Brain microvascular endothelial cell (primary cell): ENCODE measurements around the gene SMIM44.

Experiments used
- DNase-seq: peaks from one replicate; pipeline ENCODE4 v3.0.0-alpha.2; 2020
- H3K27ac ChIP-seq: fragments of 250-450 bp; sonication (Bioruptor Pico); 2 replicates; pipeline ENCODE4 v1.5.1; 2020; ENCODE audit warnings: mild to moderate bottlenecking, moderate library complexity
- H3K27me3 ChIP-seq: fragments of 250-450 bp; sonication (Bioruptor Pico); replicated peaks from 2 replicates; pipeline ENCODE4 v1.5.1; 2020; ENCODE audit warnings: mild to moderate bottlenecking
- H3K36me3 ChIP-seq: fragments of 250-450 bp; sonication (Bioruptor Pico); replicated peaks from 2 replicates; pipeline ENCODE4 v1.5.1; 2020; ENCODE audit warnings: mild to moderate bottlenecking
- H3K4me3 ChIP-seq: 2 replicates; pipeline ENCODE4 v1.5.1; 2011; ENCODE audit warnings: low read depth, mild to moderate bottlenecking, control low read depth, low read length, moderate library complexity
- CTCF ChIP-seq: IDR thresholded peaks from 2 replicates; pipeline ENCODE4 v1.5.1; 2011; ENCODE audit warnings: low read depth, mild to moderate bottlenecking, moderate library complexity, low read length, control low read depth, inconsistent platforms; ENCODE audit errors: missing control alignments
- in situ Hi-C: cut with HindIII; loops from 2 replicates; pipeline ENCODE4 v1.10.0; 2017; ENCODE audit warnings: low sequenced_read_pairs, low pct_ligation_motif_present

The SMIM44 gene

GRCh38 chr19:3524078-3524842, 41.0 kb upstream of the SMIM44 start:
- TF ChIP-seq CTCF = no peak
- H3K36me3 ChIP-seq = peaks cover 36% of the 10 kb centered on the region
- no peaks in the 10 kb centered on the region for H3K27me3 ChIP-seq
- H3K27ac ChIP-seq = no peak overlapping the region
- no peak overlapping the region for H3K4me3 ChIP-seq
- no peak for DNase-seq
- in situ Hi-C loops = no loop called here

GRCh38 chr19:3523361-3524077, 40.3 kb upstream of the SMIM44 start:
- no peak for DNase-seq
- Histone ChIP-seq H3K27me3 (no peaks in the 10 kb centered on the region), H3K27ac (no peak overlapping the region), H3K4me3 (no peak overlapping the region), H3K36me3 (peaks cover 36% of the 10 kb centered on the region)
- in situ Hi-C loops = no loop called here
- no peak for TF ChIP-seq CTCF

- DNase-seq = no peak
- H3K27ac ChIP-seq = no peak overlapping the region
- no peak for TF ChIP-seq CTCF
- H3K4me3 ChIP-seq = no peak overlapping the region
- in situ Hi-C loops = no loop called here
- H3K36me3 ChIP-seq = peaks cover 29% of the 10 kb centered on the region
- no peaks in the 10 kb centered on the region for H3K27me3 ChIP-seq
Observed at GRCh38 chr19:3522421-3523360, 39.5 kb upstream of the SMIM44 start.

GRCh38 chr19:3521104-3521445, 37.8 kb upstream of the SMIM44 start:
- Histone ChIP-seq H3K27ac (no peak overlapping the region), H3K4me3 (no peak overlapping the region), H3K27me3 (no peaks in the 10 kb centered on the region), H3K36me3 (peaks cover 19% of the 10 kb centered on the region)
- in situ Hi-C loops = no loop called here
- no peak for TF ChIP-seq CTCF
- DNase-seq = no peak

GRCh38 chr19:3520166-3521103, 37.2 kb upstream of the SMIM44 start:
- peak; percentile 5 for TF ChIP-seq CTCF
- no peak overlapping the region for H3K27ac ChIP-seq
- peaks cover 19% of the 10 kb centered on the region for H3K36me3 ChIP-seq
- no peak overlapping the region for H3K4me3 ChIP-seq
- no peaks in the 10 kb centered on the region for H3K27me3 ChIP-seq
- in situ Hi-C loops = no loop called here
- DNase-seq = no peak
